Activated gamma-delta T cell treated with anti-CD3 and anti-CD28 coated beads, Interleukin-2, amount 50 U/mL, for 16 hours (primary cell): ENCODE measurements around the gene SELENOT.
"Not testable (repeated sequence)": the region's sequence is repeated elsewhere in the genome, so short reads cannot be mapped to it uniquely, and the experiment has no call there.

Source experiments
- DNase-seq: peaks from one replicate; pipeline ENCODE4 v3.0.0-alpha.2; 2020; ENCODE audit warnings: low read depth

The SELENOT gene

DNA sequence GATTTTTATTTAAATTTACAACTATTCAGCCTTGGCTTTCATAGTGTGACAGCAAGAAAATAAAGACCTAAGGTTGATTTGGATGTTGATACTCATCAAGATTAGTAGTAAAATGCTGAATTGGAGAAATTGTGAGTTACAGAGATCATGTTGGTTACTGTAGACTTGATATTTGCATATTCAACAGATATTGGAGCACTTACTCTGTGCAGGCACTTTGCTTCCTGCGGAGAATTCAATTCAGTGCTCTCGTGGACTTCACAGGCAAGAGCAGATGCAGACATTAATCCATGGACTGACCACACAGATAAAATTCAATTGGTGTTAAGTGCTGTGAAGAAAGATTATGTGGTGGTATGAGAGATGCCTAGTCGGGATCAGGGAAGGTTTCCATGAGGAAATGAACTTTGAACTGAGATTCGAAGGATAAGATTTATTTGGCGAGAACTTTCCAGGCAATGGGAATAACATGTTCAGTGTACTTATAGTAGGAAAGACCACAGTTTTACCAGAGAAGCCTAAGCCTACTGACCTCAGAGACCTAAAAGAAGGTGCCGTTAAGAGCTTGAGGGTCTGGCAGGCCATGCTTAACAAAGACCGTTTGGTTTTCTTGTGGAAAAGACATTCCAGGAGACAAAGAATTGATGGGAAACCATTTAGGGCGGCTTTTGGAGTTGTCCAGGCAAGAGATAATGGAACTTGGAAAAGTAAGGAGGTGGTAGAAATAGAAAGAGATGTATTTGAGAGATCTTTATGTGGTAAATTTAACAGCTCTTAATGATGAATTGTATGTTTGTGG, 4.3 kb downstream of the SELENOT start:
- DNase-seq, result no peak

DNA sequence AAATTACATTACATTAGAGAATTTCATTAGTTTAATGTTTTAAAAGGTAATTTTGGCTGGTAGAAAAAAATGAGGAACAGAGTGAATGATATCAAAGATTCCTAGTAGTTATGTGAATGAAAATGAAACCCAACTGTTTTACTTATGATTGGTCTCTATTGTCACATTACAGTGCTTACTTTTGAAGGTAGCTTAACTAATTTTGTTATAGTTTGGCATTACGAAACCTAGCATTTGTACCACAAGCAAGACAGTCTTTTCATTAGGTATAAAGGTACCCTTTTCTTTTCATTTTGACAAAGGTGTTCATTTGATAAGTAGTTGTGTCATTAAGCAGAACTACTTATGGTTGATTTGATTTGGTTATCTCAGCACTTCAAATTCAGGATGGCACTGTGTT, 6.9 kb downstream of the SELENOT start:
- DNase-seq, result no peak

DNA sequence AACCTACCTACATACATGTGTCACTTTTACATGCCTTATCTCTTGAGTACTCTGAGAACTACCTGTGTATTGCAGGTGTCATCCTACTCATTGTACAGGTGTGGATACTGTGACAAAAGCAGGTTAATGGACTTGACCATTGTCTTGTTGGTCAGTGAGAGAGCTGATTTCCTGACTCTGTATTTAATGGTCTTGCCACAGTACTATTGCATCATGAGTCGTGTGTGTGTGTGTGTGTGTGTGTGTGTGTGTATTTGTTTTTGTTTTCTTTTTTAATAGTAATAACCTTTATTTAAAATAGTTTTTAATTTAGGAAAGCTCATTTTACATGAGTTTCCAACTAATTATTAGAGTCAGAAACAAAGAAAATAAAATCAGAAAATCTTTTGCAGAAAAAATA, 7.7 kb downstream of the SELENOT start:
- DNase-seq, result no peak

DNA sequence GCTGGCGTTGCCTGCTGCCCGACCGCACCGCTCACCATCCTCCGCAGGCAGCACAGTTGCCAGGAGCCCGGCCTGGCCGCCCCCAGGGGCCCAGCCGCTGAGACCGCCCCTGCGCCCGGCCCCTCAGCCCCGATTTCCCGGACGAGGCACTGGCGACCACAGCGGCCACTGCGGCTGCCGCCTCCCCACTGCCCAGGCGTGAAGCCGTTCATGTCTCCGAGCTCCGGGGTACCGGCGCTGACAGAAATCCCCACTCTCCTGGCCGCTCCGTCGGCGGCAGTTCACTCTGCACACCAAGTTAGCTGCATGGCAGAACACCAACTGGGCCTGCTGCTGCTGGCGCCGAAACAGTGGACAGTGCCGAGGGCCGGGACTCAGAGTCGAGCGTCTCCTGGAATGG, 8.5 kb downstream of the SELENOT start:
- DNase-seq, result no peak

DNA sequence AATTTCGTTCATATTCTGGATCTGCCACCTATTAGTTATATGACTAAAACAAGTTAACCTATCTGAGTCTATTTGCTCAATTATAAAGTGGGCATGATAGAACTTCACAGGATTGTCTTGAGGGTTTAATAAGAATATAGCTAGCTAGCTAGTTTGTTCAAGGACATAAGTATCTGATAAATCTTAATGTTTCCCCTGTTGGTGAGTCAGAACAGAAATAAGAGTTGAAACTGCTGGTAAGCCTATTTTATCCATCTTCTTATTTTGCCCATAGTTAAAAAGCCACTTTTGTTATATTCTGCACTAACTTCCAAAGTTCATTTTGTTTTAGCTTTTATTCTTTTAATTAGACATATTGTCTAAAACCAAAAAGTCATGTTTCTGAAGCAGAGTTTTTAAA, 9.4 kb downstream of the SELENOT start:
- no peak for DNase-seq

DNA sequence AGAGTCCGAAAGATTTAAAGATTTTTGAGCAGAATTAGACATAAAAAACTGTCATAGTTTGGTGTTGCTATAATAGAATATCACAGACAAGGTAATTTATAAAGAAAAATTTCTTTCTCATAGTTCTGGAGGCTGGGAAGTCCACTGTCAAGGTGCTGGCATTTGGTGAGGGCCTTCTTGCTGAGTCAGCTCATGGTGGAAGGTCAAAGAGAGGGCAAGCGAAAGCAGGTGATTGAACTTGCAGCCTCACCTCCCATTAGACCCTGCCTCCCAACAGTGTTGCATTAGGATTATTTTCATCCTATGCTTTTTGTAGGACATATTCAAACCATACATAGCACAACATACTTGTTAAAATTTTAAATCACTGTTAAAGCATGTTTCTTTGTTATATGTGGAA, 9.9 kb downstream of the SELENOT start:
- DNase-seq, result no peak

DNA sequence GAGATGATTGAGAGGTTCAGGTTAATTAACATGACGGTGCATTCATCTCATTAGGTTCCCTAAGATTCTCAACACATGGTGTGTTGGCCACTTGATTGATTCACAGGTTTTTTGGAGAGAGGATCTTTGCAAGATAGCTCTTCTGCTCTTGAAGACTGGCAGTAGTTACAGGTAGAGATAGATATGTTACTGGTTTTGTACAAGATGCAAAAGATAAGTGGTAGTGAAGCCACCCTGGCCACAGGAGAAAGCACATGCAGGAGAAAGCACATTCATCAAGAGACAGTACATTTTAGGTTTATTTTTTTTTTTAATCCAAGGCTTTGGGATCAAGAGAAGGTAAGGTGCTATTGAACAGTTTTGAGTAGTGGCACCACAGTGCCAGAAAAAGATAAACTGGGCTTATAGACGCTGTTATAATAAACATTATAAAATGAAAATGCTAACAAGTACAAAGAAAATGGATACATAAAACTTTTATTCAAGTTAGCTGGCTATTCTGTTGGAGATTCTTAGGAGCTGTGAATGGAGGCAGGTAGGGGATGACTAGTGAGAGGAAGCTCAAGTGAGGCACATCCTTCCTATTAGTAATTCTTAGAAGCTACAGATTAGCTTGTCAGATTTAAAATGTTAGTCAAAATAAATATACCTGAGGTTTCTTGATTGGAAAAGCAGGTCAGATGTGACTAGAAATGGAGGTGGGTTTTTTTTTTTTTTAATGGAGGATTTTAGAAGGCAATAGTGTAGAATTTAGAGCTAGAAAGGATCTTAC, 10.8 kb downstream of the SELENOT start:
- DNase-seq, result no peak

DNA sequence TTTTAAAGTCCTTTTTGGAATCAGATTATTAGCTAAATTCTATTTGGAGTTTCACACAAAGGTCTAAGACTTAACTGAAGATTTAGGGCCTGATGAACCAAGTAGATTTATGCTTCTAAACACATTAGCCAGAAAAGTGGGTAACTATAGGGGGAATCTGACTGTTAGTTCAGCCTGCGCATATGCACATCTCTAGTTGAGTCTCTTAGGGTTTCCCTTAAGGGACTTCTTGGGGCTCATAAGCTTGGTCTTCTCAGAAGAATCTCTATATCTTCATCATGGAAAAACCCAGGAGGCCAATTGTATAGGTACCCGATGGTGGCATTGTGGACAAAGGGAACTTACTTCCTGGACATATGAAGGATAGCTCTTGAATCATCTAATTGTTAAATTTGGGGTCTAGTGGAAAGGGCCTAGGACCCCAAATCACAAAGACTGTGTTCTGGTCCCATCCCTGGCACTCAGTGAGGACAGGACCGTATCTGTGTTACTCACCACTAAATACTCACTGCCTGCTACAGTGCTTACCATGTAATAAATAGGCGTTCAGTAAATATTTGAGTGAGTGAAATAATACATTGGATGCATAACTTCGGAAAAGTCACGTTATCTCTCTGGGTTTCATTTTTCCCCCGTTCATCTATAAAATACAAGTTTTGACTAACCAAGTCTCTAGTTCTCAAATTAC, 17.0 kb downstream of the SELENOT start:
- DNase-seq, result no peak

DNA sequence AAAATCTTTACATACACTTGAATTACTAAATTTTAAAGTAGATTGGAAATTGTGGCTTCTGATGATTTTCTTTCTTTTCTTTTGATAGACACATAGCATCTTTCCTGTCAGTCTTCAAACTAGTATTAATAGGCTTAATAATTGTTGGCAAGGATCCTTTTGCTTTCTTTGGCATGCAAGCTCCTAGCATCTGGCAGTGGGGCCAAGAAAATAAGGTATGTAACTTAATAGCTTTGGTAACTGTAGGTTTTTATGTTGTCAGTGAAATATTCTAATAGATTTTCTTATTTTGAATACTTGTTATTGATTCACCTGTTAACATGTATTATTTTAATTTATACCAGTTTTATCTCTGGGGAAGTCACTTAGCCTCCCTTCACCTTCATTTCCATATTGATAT, 19.8 kb downstream of the SELENOT start:
- DNase-seq, result not testable (repeated sequence)

DNA sequence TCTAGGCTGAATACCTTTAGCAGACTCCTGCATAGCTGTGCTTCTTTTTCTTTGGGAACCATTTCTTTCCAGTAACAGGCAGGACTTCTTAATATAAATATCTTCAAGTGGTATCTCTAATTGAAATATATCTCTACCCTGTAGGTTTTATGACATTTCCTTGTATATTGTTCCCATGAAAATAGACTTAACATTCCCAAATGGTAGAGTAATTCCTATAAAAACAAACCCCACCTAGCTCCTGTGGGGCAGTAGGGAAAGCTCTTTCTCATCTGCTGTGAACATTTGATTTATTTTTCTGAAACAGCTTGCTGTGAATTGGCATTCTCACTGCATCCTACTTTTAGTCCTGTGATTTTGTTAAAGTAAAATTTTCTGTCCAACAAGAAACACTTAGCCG, 20.8 kb downstream of the SELENOT start:
- DNase-seq, result no peak

DNA sequence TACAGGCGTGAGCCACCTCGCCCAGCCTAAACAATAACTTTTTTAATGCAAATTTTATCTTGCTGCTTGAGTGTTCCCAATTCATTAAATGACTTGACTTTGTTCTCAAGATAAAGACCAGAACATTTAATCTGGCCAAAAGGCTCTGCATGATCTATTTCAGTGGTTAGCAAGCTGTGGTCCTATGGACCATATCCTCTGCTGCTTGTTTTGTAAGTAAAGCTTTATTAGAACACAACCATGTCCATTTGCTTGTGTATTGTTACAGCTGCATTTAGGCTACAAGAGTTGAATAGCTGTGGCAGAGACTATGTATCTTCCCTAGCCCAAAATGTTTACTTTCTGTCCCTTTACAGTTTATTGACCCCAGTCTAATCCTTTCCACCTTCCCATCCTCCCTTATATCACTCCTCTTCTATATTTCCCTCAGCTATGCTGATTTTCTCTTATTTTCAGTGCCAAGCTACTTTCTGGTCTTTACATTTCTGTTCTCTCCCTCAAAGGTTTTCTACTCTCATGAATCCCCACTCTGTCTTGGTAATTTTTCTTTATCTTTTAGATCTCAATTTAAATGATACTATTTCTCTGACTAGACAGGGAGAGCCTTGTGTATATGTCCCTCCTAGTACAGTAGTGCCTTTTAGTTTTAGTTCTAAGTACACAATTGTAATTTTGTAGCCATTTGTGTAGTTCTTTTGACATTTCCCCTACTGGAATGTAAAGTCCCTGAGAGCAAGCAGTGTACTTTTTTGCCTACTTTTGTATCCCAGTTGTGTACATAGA, 23.2 kb downstream of the SELENOT start:
- no peak for DNase-seq

DNA sequence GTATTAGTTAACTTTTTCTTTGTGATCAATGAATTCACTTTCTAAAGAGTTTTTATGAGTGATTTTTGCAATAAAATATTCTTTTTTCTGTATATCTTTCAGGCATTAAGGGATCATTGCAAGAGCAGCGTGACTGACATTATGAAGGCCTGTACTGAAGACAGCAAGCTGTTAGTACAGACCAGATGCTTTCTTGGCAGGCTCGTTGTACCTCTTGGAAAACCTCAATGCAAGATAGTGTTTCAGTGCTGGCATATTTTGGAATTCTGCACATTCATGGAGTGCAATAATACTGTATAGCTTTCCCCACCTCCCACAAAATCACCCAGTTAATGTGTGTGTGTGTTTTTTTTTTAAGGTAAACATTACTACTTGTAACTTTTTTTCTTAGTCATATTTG, 24.4 kb downstream of the SELENOT start:
- no peak for DNase-seq

DNA sequence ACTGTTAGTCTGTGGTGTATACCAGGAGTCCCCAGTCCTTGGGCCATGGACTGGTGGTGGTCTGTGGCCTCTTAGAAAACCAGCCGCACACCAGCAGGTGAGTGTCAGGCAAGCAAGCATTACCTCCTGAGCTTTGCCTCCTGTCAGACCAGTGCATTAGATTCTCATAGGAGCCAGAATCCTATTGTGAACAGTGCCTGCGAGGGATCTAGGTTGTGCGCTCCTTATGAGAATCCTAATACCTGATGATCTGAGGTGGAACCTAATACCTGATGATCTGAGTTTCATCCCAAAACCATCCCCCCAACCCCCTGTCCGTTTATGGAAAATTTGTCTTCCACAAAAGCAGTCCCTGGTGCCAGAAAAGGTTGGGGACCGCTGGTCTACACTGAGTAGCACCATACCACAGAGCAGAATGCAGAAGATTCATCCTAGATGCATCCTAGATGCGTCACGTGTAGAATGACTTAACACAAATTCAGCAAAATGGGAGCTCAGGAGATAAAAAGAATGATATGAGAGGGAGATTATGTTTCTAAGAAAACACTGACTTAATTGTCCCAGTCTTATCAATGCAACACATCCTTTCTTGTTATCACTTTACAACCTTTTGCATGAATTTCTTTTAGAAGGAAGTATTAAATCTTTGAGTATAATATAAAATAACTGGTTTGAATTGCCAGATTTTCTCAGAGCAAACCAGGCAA, 28.5 kb downstream of the SELENOT start:
- DNase-seq, result no peak

DNA sequence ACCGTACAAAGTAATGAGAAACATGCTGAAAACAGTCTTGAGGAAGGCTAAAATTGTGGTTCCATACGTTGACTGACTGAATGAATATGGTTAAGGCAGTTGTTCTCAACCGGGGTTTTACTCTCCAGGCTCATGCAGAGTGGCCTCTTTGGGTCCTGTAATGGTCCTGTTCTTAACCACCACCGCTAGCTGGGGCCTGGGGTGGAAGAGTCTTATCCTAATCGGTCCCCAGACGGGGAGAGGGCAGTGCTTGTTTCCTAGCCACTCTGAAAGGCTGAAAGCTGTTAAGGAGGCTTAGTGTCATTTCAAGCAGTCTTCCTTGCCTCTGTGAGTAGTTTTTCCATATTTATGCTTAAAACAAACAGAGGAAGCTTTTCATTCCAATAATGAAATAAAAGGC, 32.0 kb downstream of the SELENOT start:
- DNase-seq, result no peak

DNA sequence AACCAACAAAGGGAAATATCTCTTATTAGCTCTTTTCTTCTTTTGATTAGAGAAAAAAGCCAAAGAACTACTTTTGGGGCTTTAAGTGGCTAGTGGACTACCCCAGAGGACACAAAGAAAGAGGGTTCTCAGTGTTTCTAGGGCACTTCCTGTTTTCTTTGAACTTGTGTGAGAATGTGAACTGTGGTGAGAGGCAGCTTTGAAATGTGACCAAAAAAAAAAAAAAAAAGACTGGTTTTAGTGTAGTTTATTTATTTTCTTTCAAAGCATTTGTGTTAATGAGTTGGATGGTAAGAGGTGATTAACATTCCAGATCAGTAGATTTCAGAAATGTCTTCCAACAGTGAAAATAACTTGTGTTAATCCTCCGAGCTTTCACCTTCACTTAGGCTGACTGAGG, 32.4 kb downstream of the SELENOT start:
- no peak for DNase-seq

DNA sequence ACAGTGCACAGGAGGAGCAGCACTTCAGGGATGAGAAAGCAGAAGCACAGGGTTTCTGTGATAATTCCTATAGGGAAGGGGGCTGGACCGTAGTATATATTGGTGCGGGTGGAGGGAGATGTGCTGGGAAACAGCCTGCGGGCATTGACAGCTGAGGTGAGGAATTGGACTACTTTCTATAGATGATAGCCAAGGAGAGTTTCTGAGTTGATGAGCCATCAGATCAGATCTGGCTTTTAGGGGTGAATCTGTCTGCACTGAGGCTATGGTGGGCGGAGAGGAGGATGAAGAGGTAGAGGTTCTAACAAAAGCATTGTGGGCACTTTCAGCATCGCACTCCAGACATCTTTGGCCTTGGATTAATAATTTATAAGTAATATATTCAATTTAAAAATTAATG, 33.1 kb downstream of the SELENOT start:
- DNase-seq, result no peak

DNA sequence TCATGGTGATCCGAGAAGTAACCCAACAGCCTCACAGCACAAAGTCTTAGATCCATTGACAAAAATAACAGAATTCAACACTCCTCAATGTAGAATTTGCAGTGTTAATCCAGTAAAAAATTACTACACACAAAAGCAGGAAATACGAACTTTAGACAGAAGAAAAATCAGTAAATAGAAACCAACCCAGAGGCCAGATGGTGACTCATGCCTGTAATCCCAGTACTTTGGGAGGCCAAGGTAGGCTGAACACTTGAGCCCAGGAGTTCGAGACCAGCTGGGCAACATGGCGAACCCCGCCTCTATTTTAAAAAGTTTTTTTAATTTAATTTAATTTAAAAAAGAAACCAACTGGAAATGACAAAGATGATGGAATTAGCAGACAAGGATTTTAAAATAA, 36.1 kb downstream of the SELENOT start:
- no peak for DNase-seq

DNA sequence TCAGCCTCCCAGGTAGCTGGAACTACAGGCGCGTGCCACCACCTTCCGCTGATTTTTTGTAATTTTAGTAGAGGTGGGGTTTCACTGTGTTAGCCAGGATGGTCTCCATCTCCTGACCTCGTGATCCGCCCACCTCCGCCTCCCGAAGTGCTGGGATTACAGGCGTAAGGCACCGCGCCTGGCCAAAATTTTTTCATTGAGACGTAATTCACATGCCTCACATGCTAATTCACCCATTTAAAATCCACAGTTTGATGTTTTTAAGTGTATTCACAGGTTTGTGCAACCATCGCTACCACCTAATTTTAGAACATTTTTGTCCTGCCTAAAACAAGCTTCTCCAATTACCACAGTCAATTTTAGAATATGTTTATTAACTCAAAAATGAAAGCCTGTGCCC, 37.1 kb downstream of the SELENOT start:
- DNase-seq, result no peak

DNA sequence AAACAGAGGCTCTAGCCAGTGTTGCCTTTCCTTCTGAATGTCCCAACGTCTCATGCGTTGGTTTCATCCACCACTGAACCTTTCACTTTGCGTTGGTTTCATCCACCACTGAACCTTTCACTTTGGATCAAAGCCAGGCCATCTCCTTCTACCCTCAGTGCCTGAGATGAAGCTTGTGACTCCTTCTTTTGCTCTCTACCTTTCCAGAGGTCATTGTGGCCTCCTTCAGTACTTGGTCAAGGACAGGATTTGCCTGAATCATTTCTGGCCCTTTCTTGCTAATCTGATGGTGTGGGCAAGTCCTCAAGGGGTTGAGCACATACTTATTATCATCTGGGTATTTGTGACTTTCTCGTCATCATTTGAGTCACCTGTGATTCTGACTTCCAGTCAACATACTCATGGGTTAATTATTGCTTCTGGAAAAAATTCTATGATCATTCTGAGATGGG, 50.0 kb downstream of the SELENOT start:
- no peak for DNase-seq

DNA sequence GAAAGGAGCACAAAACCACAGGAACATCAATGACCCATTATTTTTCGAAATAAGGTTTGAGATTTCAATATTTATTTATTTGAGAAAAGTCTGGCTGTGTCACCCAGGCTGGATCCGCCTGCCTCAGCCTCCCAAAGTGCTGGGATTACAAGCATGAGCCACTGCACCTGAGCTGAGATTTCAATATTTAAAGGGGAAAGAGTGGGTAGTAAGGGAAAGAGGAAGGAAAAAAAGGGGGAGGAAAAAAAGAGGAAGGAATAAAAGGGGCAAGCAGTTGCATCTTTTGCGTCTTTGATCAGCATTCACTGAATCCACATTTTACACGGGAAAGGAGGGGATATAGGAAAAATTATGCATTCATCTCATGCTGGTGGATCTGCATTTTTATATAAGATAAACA, 53.2 kb downstream of the SELENOT start:
- DNase-seq, result no peak

DNA sequence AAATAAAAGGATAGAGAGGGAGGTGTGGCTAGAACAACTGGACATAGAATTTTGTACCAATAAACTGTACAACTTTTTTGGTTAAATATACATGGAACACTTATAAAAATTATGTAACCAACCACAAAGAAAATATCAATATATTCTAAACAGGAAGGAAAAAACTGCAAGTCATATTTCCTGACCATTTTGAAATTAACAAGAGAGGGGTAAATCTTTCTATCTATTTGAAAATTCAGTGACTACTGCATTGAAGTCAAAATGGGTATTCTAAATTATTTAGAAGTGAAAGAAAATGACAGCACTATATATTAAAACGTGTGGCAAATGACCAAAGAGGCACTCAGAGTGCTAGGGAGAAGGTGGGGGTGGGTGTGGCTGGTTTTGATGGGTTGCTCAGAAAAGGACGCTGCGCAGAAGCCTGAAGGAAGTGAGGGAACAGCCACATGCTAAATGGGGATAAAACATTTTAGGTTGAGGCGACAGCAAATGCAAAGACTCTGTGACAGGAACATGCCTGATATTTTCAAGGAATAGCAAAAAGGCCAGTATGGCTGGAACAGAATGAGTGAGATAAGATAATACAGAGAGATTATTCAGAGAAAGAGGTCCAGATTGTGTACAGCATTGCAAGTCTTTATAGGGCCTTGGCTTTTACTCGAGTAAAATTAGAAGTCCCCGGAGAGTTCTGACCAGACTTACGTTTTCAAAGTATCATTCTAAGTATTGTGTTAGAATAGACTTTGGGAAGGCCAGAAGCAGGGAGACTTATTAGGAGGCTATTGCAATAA, 59.5 kb downstream of the SELENOT start:
- no peak for DNase-seq
